GM12891 (cell line): ENCODE results near the gene LIMS2.

Source experiments
- DNase-seq: peaks from one replicate; pipeline ENCODE4 v3.0.0; 2011; ENCODE audit warnings: low spot score; ENCODE audit not compliant: insufficient read length
- FAIRE-seq: peaks from 2 replicates; lab custom pipeline; 2011; peaks lifted over from hg19 to GRCh38; lab: Jason Lieb, UNC
- PAX5 ChIP-seq: IDR thresholded peaks from 2 replicates; pipeline ENCODE4 v1.6.1; 2011; ENCODE audit warnings: low read length, moderate library complexity, mild to moderate bottlenecking; ENCODE audit not compliant: insufficient read depth, severe bottlenecking
- POLR2A ChIP-seq: IDR thresholded peaks from 2 replicates; pipeline ENCODE4 v1.6.1; 2011; ENCODE audit warnings: low read depth, low read length, control low read depth
- POLR2AphosphoS5 ChIP-seq: IDR thresholded peaks from 2 replicates; pipeline ENCODE4 v1.6.1; 2011; ENCODE audit warnings: low read depth, low read length, control low read depth
- POU2F2 ChIP-seq: IDR thresholded peaks from 2 replicates; pipeline ENCODE4 v1.6.1; 2011; ENCODE audit warnings: low read depth, mild to moderate bottlenecking, control low read depth, low read length, moderate library complexity
- SPI1 ChIP-seq: IDR thresholded peaks from 2 replicates; pipeline ENCODE4 v1.6.1; 2011; ENCODE audit warnings: low read depth, low read length, control low read depth
- TAF1 ChIP-seq: IDR thresholded peaks from 2 replicates; pipeline ENCODE4 v1.6.1; 2011; ENCODE audit warnings: low read depth, low read length, control low read depth

Gene LIMS2

DNA sequence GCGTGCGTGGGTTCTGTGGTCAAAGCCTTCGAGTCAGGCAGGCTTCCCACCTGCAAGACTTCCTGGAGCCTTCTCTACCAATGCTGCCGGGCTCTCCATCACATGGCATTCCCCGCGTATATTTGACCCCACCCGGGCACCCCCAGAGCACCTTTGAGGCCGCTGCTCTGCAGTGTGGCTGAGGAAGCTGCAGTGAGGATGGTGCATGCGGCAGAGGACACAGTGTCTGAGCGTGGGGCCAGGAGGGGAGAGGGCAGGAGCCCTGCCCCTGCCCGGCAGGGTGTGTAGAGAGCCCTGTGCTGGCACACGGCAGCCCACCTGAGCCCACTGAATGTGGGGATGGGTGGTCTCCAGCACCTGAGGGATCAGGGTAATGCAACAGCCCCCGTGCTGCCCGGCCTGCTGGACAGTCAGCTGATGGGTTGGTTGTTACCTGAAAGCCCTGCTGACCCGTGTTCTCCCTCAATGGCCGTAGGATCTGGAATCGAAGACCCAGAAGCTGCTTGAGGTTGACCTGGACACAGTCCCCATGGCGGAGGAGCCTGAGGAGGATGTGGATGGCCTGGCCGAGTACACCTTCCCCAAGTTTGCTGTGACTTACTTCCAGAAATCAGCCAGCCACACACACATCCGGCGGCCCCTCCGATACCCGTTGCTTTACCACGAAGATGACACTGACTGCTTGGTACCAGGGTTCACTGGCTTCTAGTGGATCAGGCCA is 66.1 kb downstream of the LIMS2 start:
- DNase-seq (no peak), FAIRE-seq (no peak)
- TF ChIP-seq TAF1 (no peak), POLR2AphosphoS5 (no peak), POLR2A (no peak), SPI1 (no peak), PAX5 (no peak), POU2F2 (no peak)

DNA sequence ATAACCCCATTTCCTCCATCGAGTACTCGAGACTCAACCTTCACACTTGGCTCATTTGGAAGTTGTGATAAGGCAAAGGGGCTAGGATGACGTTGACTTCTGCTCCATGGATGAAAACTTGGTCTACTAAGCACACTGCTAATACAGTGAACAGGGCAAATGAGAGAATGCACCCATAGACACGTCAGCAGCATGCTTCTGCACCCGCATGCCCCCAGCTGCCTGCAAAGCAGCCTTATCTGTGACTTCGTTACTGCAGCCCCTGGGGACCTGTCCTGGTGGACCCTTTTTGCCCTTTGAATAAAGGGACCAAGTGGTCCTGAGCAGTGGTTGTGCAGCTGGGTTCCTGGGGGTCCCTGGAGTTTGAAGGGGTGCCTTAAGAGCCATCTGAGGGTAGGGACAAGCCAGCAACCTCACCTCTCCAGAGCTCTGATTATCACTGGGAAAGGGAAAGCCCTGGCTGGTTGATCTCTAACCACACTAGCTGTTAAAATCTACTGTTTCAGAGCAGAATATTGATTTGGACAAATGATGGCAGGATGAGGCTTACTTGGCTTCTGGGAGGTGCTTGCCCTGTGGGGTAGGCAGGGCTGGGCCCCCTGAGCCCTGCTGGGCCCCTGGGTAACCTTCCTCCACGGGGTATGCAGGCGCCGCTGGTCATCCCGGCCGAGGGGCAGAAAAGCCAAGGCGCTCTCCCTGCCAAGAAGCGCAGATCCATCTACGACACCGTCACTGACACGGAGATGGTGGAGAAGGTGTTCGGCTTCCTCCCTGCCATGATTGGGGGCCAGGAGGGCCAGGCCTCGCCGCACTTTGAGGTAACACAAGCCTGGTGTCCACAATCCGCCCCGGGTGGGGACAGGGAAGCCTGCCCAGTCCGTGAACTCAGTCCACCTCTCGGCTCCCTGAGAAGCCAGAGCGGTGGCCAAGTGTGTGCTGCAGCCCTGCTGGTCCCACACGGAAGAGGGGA is 67.0 kb downstream of the LIMS2 start:
- TF ChIP-seq TAF1 (no peak), SPI1 (no peak), POLR2AphosphoS5 (no peak), POU2F2 (no peak), POLR2A (no peak), PAX5 (no peak)
- DNase-seq (no peak), FAIRE-seq (no peak)

DNA sequence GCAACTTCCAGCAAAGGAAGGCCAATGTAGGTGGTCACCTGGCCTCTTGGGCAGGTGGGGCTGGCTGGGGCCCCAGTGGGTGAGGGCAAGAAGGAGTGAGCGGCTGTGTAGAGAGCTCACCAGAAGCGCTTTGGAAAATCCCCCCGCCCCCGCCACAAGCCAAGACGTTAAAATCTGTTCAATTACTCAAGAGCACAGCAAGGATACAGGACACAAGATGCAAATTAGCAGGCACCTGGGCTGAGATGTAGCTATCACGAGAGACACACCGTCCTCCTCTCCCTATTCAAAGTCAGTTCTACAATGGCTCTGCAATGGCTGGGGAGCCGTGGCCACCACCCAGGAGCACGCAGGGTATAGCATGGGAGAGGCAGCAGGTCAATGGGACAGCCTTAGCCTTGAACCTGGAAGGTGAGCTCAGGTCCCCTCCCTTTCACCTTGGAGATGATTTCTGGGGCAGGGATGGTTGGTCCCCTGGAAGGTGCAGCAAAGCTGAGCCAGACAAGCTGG is 67.9 kb downstream of the LIMS2 start:
- no peak for FAIRE-seq
- TF ChIP-seq POLR2A (no peak), POLR2AphosphoS5 (no peak), SPI1 (no peak), POU2F2 (no peak), TAF1 (no peak), PAX5 (no peak)

DNA sequence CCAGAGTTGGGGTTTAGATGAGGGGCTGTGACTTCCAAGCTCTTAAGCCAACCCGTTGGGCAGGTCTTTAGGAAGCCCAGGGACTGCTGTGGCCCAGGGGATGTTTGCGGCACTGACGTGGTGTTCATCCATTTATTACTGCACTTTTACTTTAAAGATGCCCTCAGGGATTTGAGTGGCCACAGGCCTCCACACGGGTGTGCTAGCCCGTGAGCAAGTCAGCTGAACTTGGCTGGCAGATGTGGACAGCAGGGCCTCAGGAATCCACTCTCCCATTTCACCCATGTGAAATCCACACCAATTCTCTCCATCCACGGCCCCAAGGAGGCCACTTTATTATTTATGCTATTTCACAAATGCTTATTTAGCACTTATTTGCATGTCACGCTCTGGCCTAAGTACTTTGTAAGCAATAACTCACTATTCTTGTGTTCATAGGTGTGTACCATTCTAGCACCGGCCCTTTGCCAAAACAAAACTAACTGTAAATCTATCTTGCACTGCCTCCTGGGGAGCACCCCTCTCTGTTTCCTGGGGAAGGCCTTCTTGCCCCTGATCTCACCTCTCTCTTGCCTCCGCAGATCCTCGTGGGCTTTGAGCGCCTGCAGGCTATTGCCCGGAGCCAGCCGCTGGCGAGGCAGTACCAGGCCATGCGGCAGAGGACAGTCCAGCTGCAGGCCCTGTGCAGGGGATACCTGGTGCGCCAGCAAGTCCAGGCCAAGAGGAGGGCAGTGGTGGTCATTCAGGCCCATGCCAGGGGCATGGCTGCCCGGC is 68.5 kb downstream of the LIMS2 start:
- FAIRE-seq: no peak
- TF ChIP-seq PAX5: no peak
- TF ChIP-seq POLR2A: no peak
- no peak for DNase-seq

More for the DNA sequence above, 67.9 kb downstream of the LIMS2 start:
- DNase-seq: no peak

DNA sequence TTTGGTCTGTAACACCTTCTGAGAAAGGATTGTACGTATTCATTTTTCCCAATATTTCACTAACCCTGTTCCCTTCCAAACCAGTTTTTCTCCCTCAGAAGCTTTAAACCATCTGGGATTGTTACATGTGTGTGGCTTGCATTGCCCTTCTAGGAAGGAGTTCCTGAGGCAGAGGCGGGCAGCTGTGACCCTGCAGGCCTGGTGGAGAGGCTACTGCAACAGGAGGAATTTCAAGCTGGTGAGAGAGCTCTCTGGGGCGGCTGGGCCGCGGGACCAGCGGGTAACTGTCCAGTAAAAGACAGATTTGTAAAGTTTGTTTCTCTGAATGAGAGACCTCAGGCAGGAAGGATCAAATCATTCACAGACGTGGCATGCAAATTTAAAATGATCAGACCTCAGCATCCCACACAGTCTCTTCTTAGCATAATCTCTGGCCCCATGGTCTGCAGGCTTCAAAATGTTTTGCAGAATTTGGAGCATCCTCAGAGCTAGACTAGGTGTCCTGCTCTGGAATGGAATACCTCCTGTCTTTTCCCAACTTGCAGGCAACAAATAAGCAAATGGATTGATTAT is 69.6 kb downstream of the LIMS2 start:
- FAIRE-seq: no peak
- TF ChIP-seq PAX5 (no peak), SPI1 (no peak), POLR2AphosphoS5 (no peak), POLR2A (no peak), TAF1 (no peak), POU2F2 (no peak)
- no peak for DNase-seq

DNA sequence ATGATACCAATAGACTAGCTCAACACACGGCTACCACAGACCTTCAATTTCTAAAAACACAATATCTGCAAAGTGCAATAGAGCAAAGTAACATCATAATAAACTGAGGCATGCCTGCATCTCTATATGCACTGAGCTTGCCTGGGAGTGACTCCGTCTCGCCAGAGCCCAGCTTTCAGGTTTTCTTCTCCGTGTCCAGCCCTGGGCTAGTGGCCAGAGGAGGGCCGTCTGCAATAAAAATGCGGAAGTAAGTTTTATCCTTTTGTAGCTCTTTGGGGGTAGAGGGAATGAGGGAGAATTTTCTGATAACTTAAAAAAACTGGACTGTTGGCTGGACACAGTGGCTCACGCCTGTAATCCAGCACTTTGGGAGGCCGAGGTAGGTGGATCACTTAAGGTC is 70.3 kb downstream of the LIMS2 start:
- TF ChIP-seq POU2F2: no peak
- no peak for TF ChIP-seq PAX5
- TF ChIP-seq TAF1: no peak
- no peak for TF ChIP-seq SPI1
- TF ChIP-seq POLR2A: no peak
- TF ChIP-seq POLR2AphosphoS5: no peak
- FAIRE-seq (no peak), DNase-seq (no peak)

DNA sequence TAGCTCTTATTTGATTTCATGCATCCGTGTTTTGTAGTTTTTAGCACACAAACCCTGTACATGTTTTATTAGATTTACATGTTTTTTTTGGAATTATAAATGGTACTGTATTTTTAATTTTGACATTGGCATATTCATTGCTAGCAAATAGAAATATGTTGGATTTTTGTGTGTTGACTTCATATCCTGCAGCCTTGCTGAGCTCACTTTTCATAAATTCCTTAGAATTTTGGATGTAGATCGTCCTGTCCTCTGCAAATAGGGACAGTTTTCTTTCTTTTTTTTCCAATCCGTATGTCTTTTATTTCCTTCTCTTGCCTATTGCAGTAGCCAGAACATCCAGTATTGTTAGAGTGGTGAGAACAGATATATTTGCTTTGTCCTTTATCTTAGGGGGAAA is 76.1 kb downstream of the LIMS2 start:
- DNase-seq: no peak
- no peak for TF ChIP-seq POLR2AphosphoS5
- no peak for TF ChIP-seq SPI1
- no peak for TF ChIP-seq POU2F2
- TF ChIP-seq TAF1: no peak

DNA sequence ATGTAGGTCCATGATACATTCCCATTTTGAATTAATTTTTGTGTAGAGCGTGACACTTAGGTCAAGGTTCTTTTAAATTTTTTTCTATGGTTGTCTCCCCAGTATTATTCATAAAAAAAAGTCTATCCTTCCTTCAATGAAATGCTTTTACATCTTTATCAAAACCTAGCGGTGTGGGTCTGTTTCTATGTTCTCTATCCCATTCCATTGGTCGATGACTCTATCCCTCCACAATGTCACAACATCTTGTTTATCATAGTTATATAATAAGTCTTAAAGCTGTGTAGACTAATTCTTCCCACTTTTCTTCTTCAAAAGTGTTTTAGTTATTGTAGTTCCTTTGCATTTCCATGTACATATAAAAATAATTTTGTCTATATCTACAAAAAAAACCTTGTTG is 76.6 kb downstream of the LIMS2 start:
- FAIRE-seq (no peak), DNase-seq (no peak)
- TF ChIP-seq TAF1 (no peak), SPI1 (no peak), POLR2AphosphoS5 (no peak), POU2F2 (no peak), POLR2A (no peak), PAX5 (no peak)

More for the DNA sequence above, 76.1 kb downstream of the LIMS2 start:
- no peak for FAIRE-seq

DNA sequence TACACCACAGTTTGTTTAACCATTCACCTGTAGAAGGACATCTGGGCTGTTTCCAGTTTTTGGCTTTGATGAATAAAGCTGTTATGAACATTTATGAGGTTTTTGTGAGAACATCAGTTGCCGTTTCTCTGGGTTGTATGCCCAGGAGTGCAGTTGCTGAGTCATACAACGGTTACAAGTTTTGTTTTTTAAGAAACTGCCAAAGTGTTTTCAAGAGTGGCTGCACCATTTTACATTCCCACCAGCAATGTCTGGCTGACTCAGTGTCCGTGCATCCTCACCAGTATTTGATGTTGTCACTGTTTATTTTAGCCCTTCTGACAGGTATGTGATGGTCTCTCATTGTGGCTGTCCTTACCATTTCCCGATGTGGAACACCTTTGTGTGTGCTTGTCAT is 77.3 kb downstream of the LIMS2 start:
- no peak for DNase-seq
- no peak for FAIRE-seq

More for the DNA sequence above, 77.3 kb downstream of the LIMS2 start:
- no peak for TF ChIP-seq POU2F2
- no peak for TF ChIP-seq PAX5
